Measurements from ENCODE around the gene SEMA3B.
"Not testable (repeated sequence)": the region's sequence is repeated elsewhere in the genome, so short reads cannot be mapped to it uniquely, and the experiment has no call there.

The SEMA3B gene

GRCh38 chr3:50242851-50243542 lies 25.9 kb upstream of the SEMA3B start:
- Mint-ChIP-seq H3K27me3 (no peaks in the 10 kb centered on the region), H3K27ac (peak overlapping the region; percentile 97), H3K9me3 (no peaks in the 10 kb centered on the region), H3K4me1 (ENCODE audit: low read depth) (peaks cover 94% of the 10 kb centered on the region), H3K36me3 (ENCODE audit: low read depth) (peaks cover 92% of the 10 kb centered on the region), H3K4me3 (peak overlapping the region; percentile 80)
- intact Hi-C loops (cut with micrococcal nuclease) = no loop called here

- intact Hi-C loops (cut with micrococcal nuclease) = no loop called here
- no peaks in the 10 kb centered on the region for H3K9me3 Mint-ChIP-seq
Observed at GRCh38 chr3:50243543-50243895, 25.4 kb upstream of the SEMA3B start.

GRCh38 chr3:50244813-50245212 lies 24.1 kb upstream of the SEMA3B start:
- Mint-ChIP-seq H3K27ac (peak overlapping the region; percentile 97), H3K4me1 (ENCODE audit: low read depth) (peaks cover 97% of the 10 kb centered on the region), H3K4me3 (peak overlapping the region; percentile 80), H3K36me3 (ENCODE audit: low read depth) (peaks cover 92% of the 10 kb centered on the region)
- intact Hi-C loops (cut with micrococcal nuclease); H3K27me3 Mint-ChIP-seq; H3K9me3 Mint-ChIP-seq: not testable (repeated sequence)

More at GRCh38 chr3:50243543-50243895, 25.4 kb upstream of the SEMA3B start:
- peak overlapping the region; percentile 97 for H3K27ac Mint-ChIP-seq
- H3K4me3 Mint-ChIP-seq = peak overlapping the region; percentile 80
- no peaks in the 10 kb centered on the region for H3K27me3 Mint-ChIP-seq
- peaks cover 92% of the 10 kb centered on the region for H3K36me3 Mint-ChIP-seq (ENCODE audit: low read depth)
- H3K4me1 Mint-ChIP-seq (ENCODE audit: low read depth) = peaks cover 97% of the 10 kb centered on the region

DNA sequence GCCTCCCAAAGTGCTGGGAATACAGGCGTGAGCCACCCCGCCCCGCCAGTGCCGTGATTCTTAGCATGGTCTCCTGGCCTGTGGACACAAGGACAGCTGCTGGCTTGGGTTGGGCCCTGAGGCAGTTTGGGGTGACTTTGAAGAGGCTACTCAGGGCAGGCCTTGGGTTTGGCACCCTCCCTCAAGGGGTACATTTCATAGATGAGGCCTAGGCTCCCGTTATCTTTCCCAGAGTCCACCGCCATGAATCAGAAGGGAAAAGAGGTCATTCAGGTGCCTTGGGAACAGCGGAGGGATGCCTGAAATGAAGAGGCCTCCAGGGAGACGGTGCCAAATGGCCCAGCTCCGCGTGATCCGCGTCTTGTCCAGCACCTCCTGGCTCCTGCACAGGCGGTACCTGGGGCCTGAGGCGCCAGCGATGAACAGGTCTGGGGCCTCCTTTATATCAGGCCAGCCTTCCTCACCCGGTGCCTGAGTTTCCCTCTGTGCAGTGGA lies 23.6 kb upstream of the SEMA3B start:
- Mint-ChIP-seq H3K4me3 (peak overlapping the region; percentile 80), H3K4me1 (ENCODE audit: low read depth) (peaks cover 97% of the 10 kb centered on the region), H3K9me3 (no peaks in the 10 kb centered on the region), H3K36me3 (ENCODE audit: low read depth) (peaks cover 92% of the 10 kb centered on the region), H3K27me3 (no peaks in the 10 kb centered on the region), H3K27ac (peak overlapping the region; percentile 97)
- intact Hi-C loops (cut with micrococcal nuclease) = no loop called here

GRCh38 chr3:50245831-50246516 lies 23.0 kb upstream of the SEMA3B start:
- H3K27me3 Mint-ChIP-seq = no peaks in the 10 kb centered on the region
- peaks cover 97% of the 10 kb centered on the region for H3K4me1 Mint-ChIP-seq (ENCODE audit: low read depth)
- peak overlapping the region; percentile 80 for H3K4me3 Mint-ChIP-seq
- intact Hi-C loops (cut with micrococcal nuclease) = loop anchor here (1.0 kb wide), 2 partner anchors 8 to 19 kb away; no protein-coding TSS in a partner anchor
- H3K36me3 Mint-ChIP-seq (ENCODE audit: low read depth) = peaks cover 92% of the 10 kb centered on the region
- H3K27ac Mint-ChIP-seq = peak overlapping the region; percentile 97
- H3K9me3 Mint-ChIP-seq = no peaks in the 10 kb centered on the region

- peaks cover 97% of the 10 kb centered on the region for H3K4me1 Mint-ChIP-seq (ENCODE audit: low read depth)
- no peaks in the 10 kb centered on the region for H3K27me3 Mint-ChIP-seq
- H3K9me3 Mint-ChIP-seq = no peaks in the 10 kb centered on the region
- peak overlapping the region; percentile 97 for H3K27ac Mint-ChIP-seq
- H3K36me3 Mint-ChIP-seq (ENCODE audit: low read depth) = peaks cover 92% of the 10 kb centered on the region
- intact Hi-C loops (cut with micrococcal nuclease) = loop anchor here (1.0 kb wide), 2 partner anchors 8 to 19 kb away; no protein-coding TSS in a partner anchor
- peak overlapping the region; percentile 80 for H3K4me3 Mint-ChIP-seq
Observed at GRCh38 chr3:50246517-50246954, 22.4 kb upstream of the SEMA3B start.

- Mint-ChIP-seq H3K27me3 (no peaks in the 10 kb centered on the region), H3K4me3 (peak overlapping the region; percentile 52), H3K36me3 (ENCODE audit: low read depth) (peaks cover 100% of the 10 kb centered on the region), H3K4me1 (ENCODE audit: low read depth) (peaks cover 92% of the 10 kb centered on the region), H3K9me3 (no peaks in the 10 kb centered on the region), H3K27ac (peak overlapping the region; percentile 97)
- intact Hi-C loops (cut with micrococcal nuclease) = no loop called here
Observed at GRCh38 chr3:50248387-50248786, 20.6 kb upstream of the SEMA3B start.

GRCh38 chr3:50249457-50249856 lies 19.5 kb upstream of the SEMA3B start:
- peaks cover 100% of the 10 kb centered on the region for H3K36me3 Mint-ChIP-seq (ENCODE audit: low read depth)
- H3K27ac Mint-ChIP-seq = peak overlapping the region; percentile 97
- H3K9me3 Mint-ChIP-seq = no peaks in the 10 kb centered on the region
- no peaks in the 10 kb centered on the region for H3K27me3 Mint-ChIP-seq
- no peak overlapping the region for H3K4me3 Mint-ChIP-seq
- H3K4me1 Mint-ChIP-seq (ENCODE audit: low read depth) = peaks cover 92% of the 10 kb centered on the region
- intact Hi-C loops (cut with micrococcal nuclease) = no loop called here

GRCh38 chr3:50250514-50250913 lies 18.4 kb upstream of the SEMA3B start:
- peaks cover 92% of the 10 kb centered on the region for H3K4me1 Mint-ChIP-seq (ENCODE audit: low read depth)
- peaks cover 100% of the 10 kb centered on the region for H3K36me3 Mint-ChIP-seq (ENCODE audit: low read depth)

DNA sequence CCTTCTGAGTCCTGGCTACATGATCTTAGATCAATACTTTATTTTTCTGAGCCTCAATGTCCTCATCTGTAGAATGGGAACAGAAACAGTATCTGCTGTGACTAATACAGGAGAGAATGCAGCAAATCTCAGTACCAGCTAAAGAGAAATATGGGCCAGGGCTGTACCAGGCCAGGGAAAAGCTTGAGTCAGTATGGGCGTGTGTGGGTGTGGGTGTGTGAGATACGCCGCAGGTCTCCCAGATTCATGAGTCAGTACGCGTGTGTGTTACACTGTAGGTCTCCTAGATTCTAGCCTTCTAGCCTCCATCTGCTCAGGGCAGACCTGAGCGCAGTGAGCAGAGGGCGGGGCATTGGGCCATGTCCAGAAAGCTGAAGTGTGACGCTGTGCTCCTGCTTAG lies 17.7 kb upstream of the SEMA3B start:
- Mint-ChIP-seq H3K4me3 (no peak overlapping the region), H3K4me1 (ENCODE audit: low read depth) (peaks cover 86% of the 10 kb centered on the region)

More at GRCh38 chr3:50250514-50250913, 18.4 kb upstream of the SEMA3B start:
- Mint-ChIP-seq H3K27ac (peak overlapping the region; percentile 68), H3K9me3 (no peaks in the 10 kb centered on the region), H3K4me3 (no peak overlapping the region), H3K27me3 (no peaks in the 10 kb centered on the region)
- intact Hi-C loops (cut with micrococcal nuclease) = no loop called here

GRCh38 chr3:50254577-50255250 lies 14.2 kb upstream of the SEMA3B start:
- peaks cover 84% of the 10 kb centered on the region for H3K4me1 Mint-ChIP-seq (ENCODE audit: low read depth)
- H3K27me3 Mint-ChIP-seq = no peaks in the 10 kb centered on the region
- H3K4me3 Mint-ChIP-seq = no peak overlapping the region
- intact Hi-C loops (cut with micrococcal nuclease) = loop anchor here (1.0 kb wide), 1 partner anchor 8 kb away; no protein-coding TSS in a partner anchor
- peak overlapping the region; percentile 88 for H3K27ac Mint-ChIP-seq
- no peaks in the 10 kb centered on the region for H3K9me3 Mint-ChIP-seq
- H3K36me3 Mint-ChIP-seq (ENCODE audit: low read depth) = peaks cover 100% of the 10 kb centered on the region

More for the DNA sequence above, 17.7 kb upstream of the SEMA3B start:
- Mint-ChIP-seq H3K9me3 (no peaks in the 10 kb centered on the region), H3K27me3 (no peaks in the 10 kb centered on the region), H3K27ac (peak overlapping the region; percentile 68), H3K36me3 (ENCODE audit: low read depth) (peaks cover 100% of the 10 kb centered on the region)
- intact Hi-C loops (cut with micrococcal nuclease) = no loop called here

- intact Hi-C loops (cut with micrococcal nuclease) = no loop called here
- Mint-ChIP-seq H3K9me3 (no peaks in the 10 kb centered on the region), H3K27ac (peak overlapping the region; percentile 88), H3K4me1 (ENCODE audit: low read depth) (peaks cover 82% of the 10 kb centered on the region), H3K27me3 (no peaks in the 10 kb centered on the region), H3K4me3 (no peak overlapping the region), H3K36me3 (ENCODE audit: low read depth) (peaks cover 98% of the 10 kb centered on the region)
Observed at GRCh38 chr3:50255251-50255615, 13.7 kb upstream of the SEMA3B start.

DNA sequence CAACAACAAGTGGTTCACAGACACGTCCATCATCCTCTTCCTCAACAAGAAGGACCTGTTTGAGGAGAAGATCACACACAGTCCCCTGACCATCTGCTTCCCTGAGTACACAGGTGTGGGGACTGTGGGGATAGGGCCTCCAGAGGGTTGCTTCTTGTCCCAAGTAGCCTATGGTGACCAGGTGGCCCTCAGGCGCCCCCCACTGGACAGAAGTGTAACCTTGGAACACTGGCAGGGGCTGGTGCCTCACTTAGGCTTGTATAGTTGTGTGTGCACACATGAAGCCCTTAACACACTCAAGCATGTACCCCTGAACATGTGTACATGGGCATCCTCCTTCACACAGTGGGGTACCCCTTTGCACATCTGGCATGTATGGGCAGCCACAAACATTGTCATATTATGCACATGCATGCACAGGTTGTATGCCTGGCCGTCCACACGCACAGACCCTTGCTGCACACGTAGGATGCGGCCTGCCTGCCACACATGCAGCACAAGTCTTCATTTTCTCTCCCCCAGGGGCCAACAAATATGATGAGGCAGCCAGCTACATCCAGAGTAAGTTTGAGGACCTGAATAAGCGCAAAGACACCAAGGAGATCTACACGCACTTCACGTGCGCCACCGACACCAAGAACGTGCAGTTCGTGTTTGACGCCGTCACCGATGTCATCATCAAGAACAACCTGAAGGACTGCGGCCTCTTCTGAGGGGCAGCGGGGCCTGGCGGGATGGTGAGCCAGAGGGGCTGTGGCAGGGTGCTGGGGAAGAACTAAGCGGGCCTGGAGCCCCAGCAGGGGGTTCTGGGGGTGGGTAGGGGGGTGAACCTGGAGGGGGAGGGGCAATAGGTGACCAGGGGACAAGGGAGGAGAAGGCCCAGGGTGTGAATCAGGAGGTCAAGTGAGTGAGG lies 11.7 kb upstream of the SEMA3B start:
- peaks cover 92% of the 10 kb centered on the region for H3K36me3 Mint-ChIP-seq (ENCODE audit: low read depth)
- intact Hi-C loops (cut with micrococcal nuclease) = no loop called here
- no peaks in the 10 kb centered on the region for H3K27me3 Mint-ChIP-seq
- H3K4me3 Mint-ChIP-seq = no peak overlapping the region
- peak overlapping the region; percentile 43 for H3K27ac Mint-ChIP-seq
- peaks cover 70% of the 10 kb centered on the region for H3K4me1 Mint-ChIP-seq (ENCODE audit: low read depth)
- H3K9me3 Mint-ChIP-seq = no peaks in the 10 kb centered on the region
